ENCODE data around the gene WNT4.

WNT4 gene

GRCh38 chr1:22128392-22128791 is 14.5 kb downstream of the WNT4 start:
- DNase-seq = no peak

- no peak for DNase-seq
Measured at GRCh38 chr1:22127731-22128130, 15.2 kb downstream of the WNT4 start.

GRCh38 chr1:22127248-22127647 is 15.6 kb downstream of the WNT4 start:
- no peak for DNase-seq

GRCh38 chr1:22126531-22126930 is 16.4 kb downstream of the WNT4 start:
- no peak for DNase-seq

GRCh38 chr1:22124592-22125229 is 18.2 kb downstream of the WNT4 start:
- DNase-seq = no peak

GRCh38 chr1:22123901-22124404 is 18.9 kb downstream of the WNT4 start:
- DNase-seq = no peak

DNA sequence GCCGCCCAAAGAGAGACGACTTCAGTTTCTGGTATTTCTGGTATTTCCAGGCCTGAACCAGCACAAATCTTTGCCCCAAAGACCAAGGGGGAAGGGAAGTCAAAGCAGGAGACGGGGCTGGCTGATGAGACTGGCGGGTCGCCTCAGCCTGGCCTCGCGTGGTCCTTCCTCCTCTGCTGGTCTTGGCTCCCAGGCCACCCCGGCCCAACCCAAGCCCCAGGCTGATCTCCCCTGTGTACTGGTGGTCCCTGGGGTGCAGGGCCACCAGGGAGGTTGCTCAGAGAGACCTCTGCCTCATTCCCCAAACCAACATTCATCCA is 19.9 kb downstream of the WNT4 start:
- DNase-seq = no peak

DNA sequence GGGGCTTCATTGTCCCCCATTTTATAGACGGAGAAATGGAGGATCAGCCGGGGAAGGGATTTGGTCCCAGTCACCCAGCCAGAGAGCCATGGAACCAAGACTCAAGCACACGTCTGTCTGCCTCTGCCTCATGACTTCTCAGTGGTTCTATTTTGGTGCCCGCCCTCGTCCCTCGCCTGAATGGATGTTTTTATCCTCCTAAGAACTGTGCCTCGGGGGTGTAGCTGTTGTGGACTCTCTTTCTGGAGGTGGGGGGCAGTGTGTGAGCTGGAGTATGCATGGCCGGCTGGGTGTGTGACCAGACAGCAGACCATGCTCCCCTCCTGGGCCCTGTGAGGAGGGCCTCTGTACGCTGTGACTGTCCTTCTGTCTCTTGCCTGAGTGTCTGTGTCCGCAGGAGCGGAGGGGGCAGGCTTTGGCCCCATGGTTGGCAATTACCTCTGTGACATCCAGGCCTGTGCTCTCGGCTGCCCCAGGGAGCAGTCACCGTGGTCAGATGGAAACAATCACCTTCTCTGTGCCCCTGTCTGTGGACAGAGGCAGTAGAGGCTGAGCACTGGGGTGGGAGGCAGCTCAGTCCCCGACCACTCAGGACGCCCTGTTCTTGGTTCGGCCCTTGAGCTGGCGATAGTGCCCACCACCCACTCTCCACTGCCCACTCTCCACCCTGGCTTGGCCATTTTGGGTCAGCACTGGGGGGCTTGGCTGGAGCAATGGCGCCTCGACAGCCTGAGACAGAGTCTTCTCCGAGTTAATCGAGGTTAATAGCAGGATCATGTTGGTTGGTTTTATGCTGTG is 20.4 kb downstream of the WNT4 start:
- no peak for DNase-seq

- DNase-seq = no peak
Measured at GRCh38 chr1:22121421-22121911, 21.4 kb downstream of the WNT4 start.

DNA sequence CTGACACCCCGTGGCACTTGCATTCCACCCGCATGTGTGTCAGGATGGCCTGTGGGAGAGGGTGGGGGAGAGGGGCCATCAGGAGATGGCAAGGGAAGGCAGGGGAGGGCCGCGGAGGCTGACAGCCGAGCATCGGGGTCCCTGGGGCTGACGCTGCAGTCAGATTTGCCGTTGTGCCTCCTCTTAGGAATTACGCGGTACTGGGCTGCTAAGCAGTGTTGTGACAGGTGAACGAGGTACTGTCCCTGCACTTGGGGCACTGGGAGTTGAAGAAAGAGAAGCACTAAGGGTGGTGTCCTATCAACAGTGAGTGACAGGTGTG is 22.5 kb downstream of the WNT4 start:
- no peak for DNase-seq

GRCh38 chr1:22119626-22120468 is 23.1 kb downstream of the WNT4 start:
- no peak for DNase-seq

DNA sequence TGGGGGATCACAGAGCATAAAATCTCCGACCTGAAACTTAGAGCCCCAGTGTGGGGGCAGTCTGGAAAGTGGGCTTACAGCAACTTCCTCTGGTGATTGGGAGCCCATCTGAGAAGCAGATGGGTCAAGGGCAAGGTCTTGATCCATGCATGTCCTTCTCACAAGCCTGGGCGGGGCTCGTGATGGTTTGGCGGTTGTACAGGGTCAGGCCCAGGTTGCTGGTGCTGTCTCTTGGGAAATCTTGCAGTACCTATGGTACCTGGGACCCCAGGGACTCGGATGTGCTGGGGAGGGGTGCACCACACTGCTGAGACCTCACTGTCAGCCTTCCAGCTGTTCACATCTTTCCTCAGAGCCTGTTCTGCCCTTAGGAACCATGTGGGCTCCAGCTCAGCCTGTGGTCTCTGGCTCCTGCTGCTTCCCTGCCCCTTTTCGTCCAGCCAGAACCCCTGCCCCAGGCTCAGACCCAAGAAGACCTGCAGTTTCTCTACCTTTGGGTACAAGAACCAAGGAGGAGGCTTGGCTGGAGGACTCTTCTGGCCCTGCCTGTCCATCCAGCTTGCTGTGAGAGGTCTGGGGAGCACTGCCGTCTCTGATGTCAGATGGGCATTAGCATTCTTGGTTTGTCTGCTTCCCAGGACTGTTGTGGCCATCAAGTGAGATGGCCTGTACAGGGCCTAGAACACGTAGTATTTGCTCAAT is 24.5 kb downstream of the WNT4 start:
- DNase-seq = no peak

DNA sequence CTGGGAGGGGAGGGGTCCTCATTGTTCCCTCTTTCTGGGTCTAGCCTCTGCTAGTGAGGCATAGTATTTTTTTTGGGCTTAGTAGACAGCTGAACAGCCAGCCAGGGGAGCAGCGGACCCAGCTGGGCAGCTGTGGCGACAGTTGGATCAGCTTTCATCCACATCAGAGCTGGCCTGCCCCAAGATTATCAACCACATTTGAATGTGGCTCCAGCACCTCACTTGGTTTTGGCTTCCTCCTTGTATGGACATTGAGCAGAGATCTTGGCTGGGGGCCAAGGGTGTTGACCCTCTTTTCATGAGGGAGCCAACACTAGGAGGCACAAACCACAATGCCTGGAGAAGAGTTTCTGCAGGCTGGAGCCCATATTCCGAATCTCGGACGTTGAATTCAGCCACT is 25.0 kb downstream of the WNT4 start:
- DNase-seq = no peak

GRCh38 chr1:22117238-22117637 is 25.7 kb downstream of the WNT4 start:
- DNase-seq = no peak

- no peak for DNase-seq
Measured at GRCh38 chr1:22115286-22115685, 27.6 kb downstream of the WNT4 start.

DNA sequence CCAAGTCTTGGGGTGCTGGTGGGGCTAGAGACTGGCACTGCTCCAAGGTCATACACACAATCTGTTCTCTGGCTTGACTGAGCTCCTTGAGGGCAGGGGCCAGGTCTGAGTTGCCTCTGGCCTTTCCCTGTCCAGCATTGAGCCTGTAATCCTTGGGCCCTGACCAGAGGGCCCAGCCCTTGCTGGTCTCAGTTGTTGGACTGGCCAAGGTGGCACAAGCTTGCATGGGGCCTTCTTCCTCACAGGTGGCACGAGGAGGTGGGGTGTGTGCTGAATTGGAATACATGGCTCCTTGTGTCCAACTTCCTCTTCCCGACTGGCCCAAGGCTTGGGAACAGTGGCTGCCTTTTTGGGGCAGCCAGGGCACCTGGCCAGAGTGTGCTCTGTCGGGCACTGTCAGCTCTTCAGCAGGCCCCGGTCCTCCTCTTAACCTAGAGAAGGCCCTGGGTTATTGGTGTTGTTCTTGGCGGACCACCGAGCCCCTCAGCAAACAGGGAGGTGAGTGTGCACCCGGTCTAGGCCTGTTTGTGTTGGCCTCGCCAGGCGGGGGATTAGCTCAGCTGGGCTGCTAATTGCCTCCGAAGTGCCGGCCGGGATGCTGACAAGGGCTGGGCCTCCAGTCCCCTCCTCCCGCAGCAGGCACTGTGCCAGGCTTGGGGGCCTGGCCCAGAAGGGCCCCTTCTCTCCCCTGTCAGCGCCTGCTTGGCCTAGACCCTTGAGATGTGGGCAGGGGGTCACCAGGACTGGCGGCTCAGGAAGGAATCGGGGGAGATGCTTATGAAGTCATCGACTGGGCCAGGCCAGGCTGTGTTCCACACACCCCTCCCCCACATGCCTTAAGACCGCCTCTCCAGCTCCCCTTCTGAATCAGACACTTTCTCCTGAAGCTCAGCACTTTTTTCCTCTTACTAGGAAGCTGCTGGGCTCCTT is 28.5 kb downstream of the WNT4 start:
- DNase-seq = no peak

DNA sequence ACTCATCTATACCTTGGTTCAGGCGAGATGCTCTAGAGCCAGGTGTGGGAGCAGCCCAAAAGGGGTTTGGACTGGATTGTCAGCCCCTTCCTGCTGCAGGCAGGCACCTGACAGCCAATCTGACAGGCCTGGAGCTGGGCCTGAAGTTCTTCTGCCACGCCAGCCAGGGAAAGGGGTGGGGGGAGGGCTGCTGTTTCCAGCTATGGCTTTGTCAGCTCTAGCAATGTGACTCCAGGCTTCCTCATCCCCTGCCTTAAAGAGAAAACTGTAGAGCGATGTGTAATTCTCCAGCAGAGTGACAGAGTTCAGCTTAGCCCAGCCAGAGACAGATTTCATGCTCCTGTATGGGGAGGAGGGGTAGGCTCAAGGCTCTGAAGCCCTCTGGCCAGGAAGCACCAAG is 30.3 kb downstream of the WNT4 start:
- DNase-seq = no peak

DNA sequence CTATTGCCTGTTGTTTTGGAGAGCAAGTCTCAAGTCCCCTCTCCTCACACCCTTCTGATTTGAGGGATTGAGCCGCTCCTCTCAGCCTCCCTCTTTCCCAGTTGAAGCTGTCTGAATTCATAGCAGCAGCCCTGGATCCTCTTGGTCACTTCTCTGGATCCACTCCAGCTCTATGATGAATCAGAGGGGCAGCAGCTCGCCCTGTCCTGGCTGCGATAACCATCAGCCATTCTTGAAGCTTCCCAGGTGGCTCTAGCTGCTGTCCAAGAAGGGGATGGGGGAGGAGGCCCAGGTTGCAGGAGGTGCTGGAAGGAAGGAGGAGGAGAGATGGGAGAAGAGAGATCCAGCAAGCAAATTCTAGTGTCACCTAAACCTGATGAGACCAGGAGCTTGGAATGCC is 31.3 kb downstream of the WNT4 start:
- no peak for DNase-seq

- DNase-seq = no peak
Measured at GRCh38 chr1:22111115-22111514, 31.8 kb downstream of the WNT4 start.

DNA sequence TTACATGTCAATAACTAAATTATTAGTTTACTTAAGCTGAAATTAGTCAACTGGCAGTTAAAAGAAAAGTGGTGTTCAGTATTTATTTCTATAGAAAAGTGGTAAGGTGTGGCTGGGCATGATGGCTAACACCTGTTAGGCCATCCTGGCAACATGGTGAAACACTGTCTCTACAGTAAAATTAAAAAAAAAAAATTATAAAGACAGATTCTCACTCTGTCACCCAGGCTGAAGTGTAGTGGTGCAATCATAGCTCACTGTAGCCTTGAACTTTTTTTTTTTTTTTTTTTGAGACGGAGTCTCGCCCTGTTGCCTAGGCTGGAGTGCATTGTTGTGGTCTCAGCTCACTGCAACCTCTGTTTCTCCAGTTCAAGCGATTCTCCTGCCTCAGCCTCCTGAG is 32.9 kb downstream of the WNT4 start:
- no peak for DNase-seq

GRCh38 chr1:22108339-22109105 is 34.4 kb downstream of the WNT4 start:
- DNase-seq = no peak
